ENCODE data around the gene LRRC73.

DNA sequence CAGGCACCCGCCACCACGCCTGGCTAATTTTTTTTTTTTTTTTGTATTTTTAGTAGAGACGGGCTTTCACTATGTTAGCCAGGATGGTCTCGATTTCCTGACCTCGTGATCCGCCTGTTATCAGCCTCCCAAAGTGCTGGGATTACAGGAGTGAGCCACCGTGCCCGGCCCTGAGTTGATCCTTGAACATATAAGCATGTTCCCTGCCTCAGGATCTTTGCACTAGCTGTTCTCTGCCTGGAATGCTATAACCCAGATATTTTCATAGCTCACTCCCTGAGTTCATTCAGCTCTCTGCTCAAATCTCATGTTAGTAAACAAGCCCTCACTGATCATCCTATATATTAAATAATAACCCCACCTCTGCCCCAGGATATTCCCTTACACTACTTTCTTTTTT, 45.8 kb downstream of the LRRC73 start:
- TF ChIP-seq POLR2AphosphoS5 (IDR thresholded peaks at IDR 0.05; ENCODE audit: low read depth, low read length) (no peak), TAF1 (IDR thresholded peaks at IDR 0.05; ENCODE audit: borderline replicate concordance, low read depth, low read length) (no peak), POLR2A (IDR thresholded peaks at IDR 0.05; ENCODE audit: low read depth, low read length) (no peak)
